Mononuclear cell (primary cell): Measurements from ENCODE around the gene PAGR1. TPM values are rescaled to one million over a fixed set of nuclear protein-coding genes. Genes with fewer than 3 reads are reported as not detected.

ENCODE experiments used
- H3K27me3 ChIP-seq: 2 replicates; pipeline ENCODE4 v1.6.0; 2011; ENCODE audit warnings: low read length, control low read depth; ENCODE audit not compliant: insufficient read depth
- H3K4me1 ChIP-seq: 2 replicates; pipeline ENCODE4 v1.5.1; 2011; ENCODE audit warnings: mild to moderate bottlenecking, low read length, control low read depth; ENCODE audit not compliant: insufficient read depth
- H3K4me3 ChIP-seq: 2 replicates; pipeline ENCODE4 v1.5.1; 2011; ENCODE audit warnings: mild to moderate bottlenecking, low read length, moderate library complexity
- H3K9me3 ChIP-seq: 2 replicates; pipeline ENCODE4 v1.5.1; 2011; ENCODE audit warnings: low read depth, mild to moderate bottlenecking, control low read depth, low read length
- total RNA-seq: library from RNA; depleted of rRNA; stranded (reverse); fragments of >200 nt; gene quantifications from one replicate; pipeline ENCODE4 v1.2.3, GENCODE V29; 2012

PAGR1 gene
- total RNA-seq, 1 donor: 14.4 TPM

GRCh38 chr16:29835926-29836325, 20.0 kb downstream of the PAGR1 start:
- H3K27me3 ChIP-seq: no peaks in the 10 kb centered on the region

GRCh38 chr16:29836623-29837022, 20.7 kb downstream of the PAGR1 start:
- Histone ChIP-seq H3K9me3 (no peaks in the 10 kb centered on the region), H3K27me3 (no peaks in the 10 kb centered on the region), H3K4me1 (no peaks in the 10 kb centered on the region), H3K4me3 (no peak overlapping the region)

More at GRCh38 chr16:29835926-29836325, 20.0 kb downstream of the PAGR1 start:
- Histone ChIP-seq H3K4me3 (no peak overlapping the region), H3K9me3 (no peaks in the 10 kb centered on the region), H3K4me1 (no peaks in the 10 kb centered on the region)

DNA sequence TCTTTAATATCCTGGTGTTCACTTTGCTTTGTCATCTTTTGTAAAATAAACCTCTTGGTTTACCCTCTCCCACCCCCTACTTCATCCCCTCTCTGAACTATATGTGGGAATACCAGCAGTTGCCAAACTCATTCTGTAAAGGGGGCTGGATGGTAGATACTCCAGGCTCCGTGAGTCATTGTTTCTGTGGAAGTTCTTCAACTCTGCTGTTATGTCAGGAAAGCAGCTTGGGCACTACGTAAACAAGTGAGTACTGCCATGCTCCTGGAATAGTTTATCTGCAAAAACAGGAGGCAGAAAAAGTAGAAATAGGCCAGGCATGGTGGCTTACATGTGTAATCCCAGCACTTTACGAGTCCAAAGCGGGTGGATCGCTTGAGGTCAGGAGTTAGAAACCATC, 21.9 kb downstream of the PAGR1 start:
- Histone ChIP-seq H3K9me3 (no peaks in the 10 kb centered on the region), H3K4me3 (no peak overlapping the region), H3K4me1 (no peaks in the 10 kb centered on the region), H3K27me3 (no peaks in the 10 kb centered on the region)

DNA sequence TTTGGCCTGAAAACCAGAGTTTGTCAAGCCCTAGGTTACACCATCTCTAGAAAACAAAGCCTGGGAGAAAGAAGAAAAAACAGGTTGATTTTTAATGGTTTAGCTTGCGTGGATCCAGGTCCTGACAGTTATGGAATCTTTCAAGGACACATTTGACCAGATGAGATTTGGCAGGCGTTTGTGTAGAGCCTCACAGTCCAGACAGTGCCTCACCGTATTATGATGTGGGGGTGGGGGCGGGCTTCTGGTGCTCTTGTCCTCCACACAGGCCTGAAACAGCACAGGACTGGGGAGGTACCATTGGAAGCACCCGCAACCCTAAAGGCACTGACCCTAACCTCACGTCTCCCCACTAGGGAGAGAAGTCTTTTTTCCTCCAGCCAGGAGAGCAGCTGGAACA, 23.9 kb downstream of the PAGR1 start:
- Histone ChIP-seq H3K9me3 (no peaks in the 10 kb centered on the region), H3K27me3 (no peaks in the 10 kb centered on the region), H3K4me3 (no peak overlapping the region), H3K4me1 (no peaks in the 10 kb centered on the region)

DNA sequence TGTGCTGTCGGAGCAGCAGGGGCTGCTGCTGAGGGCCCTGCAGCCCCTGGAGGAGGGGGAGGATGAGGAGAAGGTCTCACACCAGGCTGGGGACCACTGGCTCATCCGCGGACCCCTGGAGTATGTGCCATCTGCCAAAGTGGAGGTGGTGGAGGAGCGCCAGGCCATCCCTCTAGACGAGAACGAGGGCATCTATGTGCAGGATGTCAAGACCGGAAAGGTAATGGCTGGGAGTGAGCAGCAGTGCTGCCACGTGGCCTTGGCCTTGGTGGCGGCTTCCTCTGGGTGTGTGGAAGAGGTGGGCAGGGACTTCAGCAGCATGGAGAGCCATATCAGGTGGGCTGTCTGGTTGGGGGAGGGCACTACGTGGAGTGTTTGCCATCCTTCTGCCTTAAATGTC, 24.3 kb downstream of the PAGR1 start:
- H3K9me3 ChIP-seq: no peaks in the 10 kb centered on the region
- H3K4me3 ChIP-seq: no peak overlapping the region
- no peaks in the 10 kb centered on the region for H3K4me1 ChIP-seq
- H3K27me3 ChIP-seq: no peaks in the 10 kb centered on the region

DNA sequence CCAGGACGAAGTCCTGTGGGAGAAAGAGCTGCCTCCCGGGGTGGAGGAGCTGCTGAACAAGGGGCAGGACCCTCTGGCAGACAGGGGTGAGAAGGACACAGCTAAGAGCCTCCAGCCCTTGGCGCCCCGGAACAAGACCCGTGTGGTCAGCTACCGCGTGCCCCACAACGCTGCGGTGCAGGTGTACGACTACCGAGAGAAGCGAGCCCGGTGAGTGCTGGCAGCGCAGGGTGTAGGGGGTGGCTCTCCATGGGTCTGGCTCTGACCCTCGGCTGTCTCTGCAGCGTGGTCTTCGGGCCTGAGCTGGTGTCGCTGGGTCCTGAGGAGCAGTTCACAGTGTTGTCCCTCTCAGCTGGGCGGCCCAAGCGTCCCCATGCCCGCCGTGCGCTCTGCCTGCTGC, 25.7 kb downstream of the PAGR1 start:
- no peaks in the 10 kb centered on the region for H3K4me1 ChIP-seq
- H3K4me3 ChIP-seq: no peak overlapping the region
- no peaks in the 10 kb centered on the region for H3K9me3 ChIP-seq
- no peaks in the 10 kb centered on the region for H3K27me3 ChIP-seq

GRCh38 chr16:29842732-29843346, 26.9 kb downstream of the PAGR1 start:
- no peaks in the 10 kb centered on the region for H3K4me1 ChIP-seq
- no peaks in the 10 kb centered on the region for H3K27me3 ChIP-seq
- no peaks in the 10 kb centered on the region for H3K9me3 ChIP-seq
- no peak overlapping the region for H3K4me3 ChIP-seq

DNA sequence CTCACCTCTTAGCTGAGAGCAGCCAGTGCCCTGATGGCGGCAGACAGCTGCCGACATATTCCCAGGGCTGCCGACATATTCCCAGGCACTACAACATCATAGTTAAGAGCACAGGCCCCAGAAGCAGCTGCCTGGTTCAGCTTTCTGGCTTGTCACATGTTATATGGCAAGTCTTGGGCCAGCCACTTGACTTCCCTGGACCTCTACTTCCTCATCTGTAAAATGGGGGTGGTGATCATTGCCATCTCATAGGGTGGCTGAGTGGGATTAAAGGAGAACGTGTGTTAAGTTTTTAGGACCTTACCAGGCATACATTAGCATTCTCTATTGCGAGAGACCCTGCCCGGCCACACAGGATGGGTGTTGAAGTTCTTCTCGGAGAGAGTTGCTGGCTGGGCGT, 28.0 kb downstream of the PAGR1 start:
- no peaks in the 10 kb centered on the region for H3K4me1 ChIP-seq
- no peaks in the 10 kb centered on the region for H3K27me3 ChIP-seq

DNA sequence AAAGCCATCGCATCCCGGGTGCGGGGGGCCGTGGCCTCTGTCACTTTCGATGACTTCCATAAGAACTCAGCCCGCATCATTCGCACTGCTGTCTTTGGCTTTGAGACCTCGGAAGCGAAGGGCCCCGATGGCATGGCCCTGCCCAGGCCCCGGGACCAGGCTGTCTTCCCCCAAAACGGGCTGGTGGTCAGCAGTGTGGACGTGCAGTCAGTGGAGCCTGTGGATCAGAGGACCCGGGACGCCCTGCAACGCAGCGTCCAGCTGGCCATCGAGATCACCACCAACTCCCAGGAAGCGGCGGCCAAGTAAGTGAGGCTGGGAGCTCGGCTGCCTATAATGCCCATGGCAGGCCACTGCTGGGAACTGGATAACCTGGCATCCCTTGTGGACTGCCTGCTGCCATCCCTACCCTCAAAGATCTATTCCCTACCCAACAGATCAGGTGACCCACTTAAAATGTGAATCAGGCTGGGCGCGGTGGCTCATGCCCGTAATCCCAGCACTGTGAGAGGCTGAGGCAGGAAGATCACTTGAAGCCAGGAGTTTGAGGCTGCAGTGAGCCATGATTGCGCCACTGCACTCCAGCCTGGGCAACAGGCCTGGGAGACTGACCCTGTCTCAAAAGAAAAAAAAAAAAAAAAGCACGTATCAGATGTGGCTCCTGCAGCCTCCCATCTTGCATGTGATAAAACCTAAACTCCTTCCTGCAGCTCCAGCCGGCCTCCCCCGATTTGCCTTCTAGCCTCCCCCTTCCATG, 28.8 kb downstream of the PAGR1 start:
- Histone ChIP-seq H3K4me1 (no peaks in the 10 kb centered on the region), H3K27me3 (no peaks in the 10 kb centered on the region), H3K4me3 (no peak overlapping the region), H3K9me3 (no peaks in the 10 kb centered on the region)

More for the DNA sequence above, 28.0 kb downstream of the PAGR1 start:
- no peak overlapping the region for H3K4me3 ChIP-seq
- no peaks in the 10 kb centered on the region for H3K9me3 ChIP-seq

GRCh38 chr16:29845656-29846055, 29.7 kb downstream of the PAGR1 start:
- Histone ChIP-seq H3K9me3 (no peaks in the 10 kb centered on the region), H3K4me1 (no peaks in the 10 kb centered on the region), H3K27me3 (no peaks in the 10 kb centered on the region), H3K4me3 (no peak overlapping the region)

DNA sequence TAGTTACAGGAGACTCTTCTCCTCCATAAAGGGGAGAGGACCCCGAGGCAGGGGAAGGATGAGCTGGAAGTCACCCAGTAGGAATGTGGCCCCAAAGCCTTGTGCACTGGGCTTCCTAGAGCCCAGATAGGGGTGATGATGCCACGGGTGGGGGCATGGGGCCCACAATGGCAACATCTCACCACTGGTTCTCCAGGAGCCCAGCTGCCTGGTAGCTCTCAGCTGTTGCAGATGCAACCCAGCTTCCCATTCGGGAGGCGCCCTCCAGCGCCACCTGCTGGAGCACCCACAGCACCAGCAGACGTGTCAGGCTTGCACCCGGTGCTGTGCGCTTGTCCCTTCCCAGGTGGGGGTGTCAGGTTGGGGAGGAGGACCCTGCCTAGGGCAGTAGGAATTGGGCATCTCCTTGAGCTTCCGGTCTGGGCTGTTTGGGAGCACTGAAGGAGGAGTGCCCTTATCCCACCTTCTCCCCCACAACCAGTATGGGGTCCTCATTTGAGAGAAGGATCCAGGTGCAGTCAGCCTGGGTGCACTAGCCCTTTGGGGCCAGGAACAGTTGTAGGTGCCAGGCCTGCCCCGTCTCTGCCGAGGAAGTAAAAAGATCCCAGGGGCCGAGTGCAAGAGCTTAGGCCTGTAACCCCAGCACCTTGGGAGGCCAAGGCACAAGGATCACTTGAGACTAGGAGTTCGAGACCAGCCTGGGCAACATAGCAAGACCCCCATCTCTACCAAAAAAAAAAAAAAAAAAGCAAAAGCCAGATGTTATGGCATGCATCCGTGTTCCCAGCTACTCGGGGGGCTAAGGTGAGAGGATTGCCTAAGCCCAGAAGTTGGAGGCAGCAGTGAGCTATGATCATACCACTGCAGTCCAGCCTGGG, 32.7 kb downstream of the PAGR1 start:
- Histone ChIP-seq H3K4me1 (no peaks in the 10 kb centered on the region), H3K9me3 (no peaks in the 10 kb centered on the region), H3K27me3 (no peaks in the 10 kb centered on the region), H3K4me3 (no peak overlapping the region)

- H3K4me1 ChIP-seq: no peaks in the 10 kb centered on the region
- H3K9me3 ChIP-seq: no peaks in the 10 kb centered on the region
- no peaks in the 10 kb centered on the region for H3K27me3 ChIP-seq
- no peak overlapping the region for H3K4me3 ChIP-seq
These were observed 33.6 kb downstream of the PAGR1 start for GRCh38 chr16:29849505-29849904.

DNA sequence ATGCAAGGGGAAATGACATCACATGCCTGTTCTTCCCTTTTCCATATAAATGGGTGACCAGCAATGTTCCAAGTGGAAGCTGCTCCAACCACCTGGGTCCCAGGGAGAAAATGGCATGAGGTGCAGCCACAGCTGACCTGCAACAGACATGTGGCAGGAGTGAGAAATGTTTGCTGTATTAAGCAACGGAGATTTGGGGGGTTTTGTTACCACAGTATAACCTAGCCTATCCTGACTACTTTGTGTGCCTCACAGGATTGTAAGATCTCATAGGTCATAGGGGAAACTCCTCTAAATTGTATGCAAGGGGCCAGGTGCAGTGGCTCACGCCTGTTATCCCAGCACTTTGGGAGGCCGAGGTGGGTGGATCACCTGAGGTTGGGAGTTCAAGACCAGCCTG, 35.0 kb downstream of the PAGR1 start:
- Histone ChIP-seq H3K27me3 (no peaks in the 10 kb centered on the region), H3K9me3 (no peaks in the 10 kb centered on the region), H3K4me1 (no peaks in the 10 kb centered on the region), H3K4me3 (no peak overlapping the region)

DNA sequence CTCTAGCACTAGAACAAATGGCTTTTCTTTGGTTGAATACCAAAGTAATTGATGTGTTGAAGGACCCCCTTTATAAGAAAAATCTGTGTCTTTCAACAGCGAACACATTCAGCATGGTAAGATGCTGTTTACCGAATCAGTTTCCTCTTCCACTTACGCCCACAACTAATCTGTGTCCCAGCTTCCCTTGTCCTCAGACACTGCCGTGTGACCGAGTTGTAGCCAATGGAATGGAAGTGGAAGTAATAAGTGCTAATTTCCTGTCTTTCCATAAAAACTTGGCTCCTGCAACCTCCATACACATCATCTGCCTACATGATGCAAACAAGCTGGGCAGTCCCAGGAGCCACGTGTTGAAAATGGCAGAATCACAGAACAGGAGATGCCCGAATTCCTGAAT, 36.7 kb downstream of the PAGR1 start:
- Histone ChIP-seq H3K9me3 (no peaks in the 10 kb centered on the region), H3K4me3 (no peak overlapping the region), H3K27me3 (no peaks in the 10 kb centered on the region), H3K4me1 (no peaks in the 10 kb centered on the region)

- H3K9me3 ChIP-seq: no peaks in the 10 kb centered on the region
- no peaks in the 10 kb centered on the region for H3K27me3 ChIP-seq
- no peak overlapping the region for H3K4me3 ChIP-seq
- H3K4me1 ChIP-seq: no peaks in the 10 kb centered on the region
These were observed 38.7 kb downstream of the PAGR1 start for GRCh38 chr16:29854520-29855100.
